Activated naive CD8-positive, alpha-beta T cell (primary cell): ENCODE measurements around the gene AVL9.

Source experiments
- H3K27ac Mint-ChIP-seq: one replicate; pipeline ENCODE4 v1.8.0; 2021; ENCODE audit warnings: mixed read lengths
- H3K27me3 Mint-ChIP-seq: one replicate; pipeline ENCODE4 v1.8.0; 2021; ENCODE audit warnings: mixed read lengths
- H3K36me3 Mint-ChIP-seq: one replicate; pipeline ENCODE4 v1.8.0; 2021; ENCODE audit warnings: mixed read lengths
- H3K4me1 Mint-ChIP-seq: one replicate; pipeline ENCODE4 v1.8.0; 2021; ENCODE audit warnings: low read depth, mixed read lengths
- H3K4me3 Mint-ChIP-seq: one replicate; pipeline ENCODE4 v1.8.0; 2021; ENCODE audit warnings: mild to moderate bottlenecking, mixed read lengths
- H3K9me3 Mint-ChIP-seq: one replicate; pipeline ENCODE4 v1.8.0; 2021; ENCODE audit warnings: low read depth, mixed read lengths

Gene AVL9

GRCh38 chr7:32513210-32513609 lies 17.9 kb downstream of the AVL9 start:
- Mint-ChIP-seq H3K4me3 (no peak overlapping the region), H3K36me3 (peaks cover 7% of the 10 kb centered on the region), H3K4me1 (peaks cover 83% of the 10 kb centered on the region), H3K27ac (peak overlapping the region; percentile 55), H3K9me3 (no peaks in the 10 kb centered on the region), H3K27me3 (no peaks in the 10 kb centered on the region)

- no peaks in the 10 kb centered on the region for H3K27me3 Mint-ChIP-seq
- no peaks in the 10 kb centered on the region for H3K9me3 Mint-ChIP-seq
- H3K36me3 Mint-ChIP-seq = peaks cover 15% of the 10 kb centered on the region
- peak overlapping the region; percentile 83 for H3K27ac Mint-ChIP-seq
- H3K4me1 Mint-ChIP-seq = peaks cover 70% of the 10 kb centered on the region
- peak overlapping the region; percentile 40 for H3K4me3 Mint-ChIP-seq
These were observed 20.7 kb downstream of the AVL9 start for GRCh38 chr7:32515890-32516550.

- no peak overlapping the region for H3K4me3 Mint-ChIP-seq
These were observed 21.3 kb downstream of the AVL9 start for GRCh38 chr7:32516551-32517100.

GRCh38 chr7:32518534-32519140 lies 23.3 kb downstream of the AVL9 start:
- Mint-ChIP-seq H3K9me3 (no peaks in the 10 kb centered on the region), H3K27me3 (no peaks in the 10 kb centered on the region), H3K36me3 (peaks cover 26% of the 10 kb centered on the region), H3K4me1 (peaks cover 56% of the 10 kb centered on the region), H3K4me3 (no peak overlapping the region), H3K27ac (no peak overlapping the region)

More at GRCh38 chr7:32516551-32517100, 21.3 kb downstream of the AVL9 start:
- Mint-ChIP-seq H3K27me3 (no peaks in the 10 kb centered on the region), H3K9me3 (no peaks in the 10 kb centered on the region), H3K4me1 (peaks cover 68% of the 10 kb centered on the region), H3K36me3 (peaks cover 19% of the 10 kb centered on the region), H3K27ac (peak overlapping the region; percentile 24)

GRCh38 chr7:32519763-32520162 lies 24.5 kb downstream of the AVL9 start:
- H3K4me1 Mint-ChIP-seq = peaks cover 47% of the 10 kb centered on the region
- peak overlapping the region; percentile 64 for H3K27ac Mint-ChIP-seq
- no peaks in the 10 kb centered on the region for H3K9me3 Mint-ChIP-seq
- peak overlapping the region; percentile 6 for H3K4me3 Mint-ChIP-seq
- no peaks in the 10 kb centered on the region for H3K27me3 Mint-ChIP-seq
- H3K36me3 Mint-ChIP-seq = peaks cover 26% of the 10 kb centered on the region

GRCh38 chr7:32522746-32523530 lies 27.6 kb downstream of the AVL9 start:
- H3K9me3 Mint-ChIP-seq = no peaks in the 10 kb centered on the region
- H3K36me3 Mint-ChIP-seq = peaks cover 24% of the 10 kb centered on the region
- no peaks in the 10 kb centered on the region for H3K27me3 Mint-ChIP-seq
- H3K4me3 Mint-ChIP-seq = no peak overlapping the region
- H3K27ac Mint-ChIP-seq = no peak overlapping the region
- H3K4me1 Mint-ChIP-seq = peaks cover 32% of the 10 kb centered on the region

GRCh38 chr7:32524631-32525030 lies 29.3 kb downstream of the AVL9 start:
- no peaks in the 10 kb centered on the region for H3K9me3 Mint-ChIP-seq
- H3K27ac Mint-ChIP-seq = no peak overlapping the region
- H3K27me3 Mint-ChIP-seq = no peaks in the 10 kb centered on the region
- H3K4me1 Mint-ChIP-seq = peaks cover 39% of the 10 kb centered on the region
- peaks cover 25% of the 10 kb centered on the region for H3K36me3 Mint-ChIP-seq
- no peak overlapping the region for H3K4me3 Mint-ChIP-seq

GRCh38 chr7:32525839-32526238 lies 30.6 kb downstream of the AVL9 start:
- Mint-ChIP-seq H3K9me3 (no peaks in the 10 kb centered on the region), H3K27ac (no peak overlapping the region), H3K4me1 (peaks cover 35% of the 10 kb centered on the region), H3K36me3 (peaks cover 19% of the 10 kb centered on the region), H3K27me3 (no peaks in the 10 kb centered on the region), H3K4me3 (no peak overlapping the region)

- Mint-ChIP-seq H3K27me3 (no peaks in the 10 kb centered on the region), H3K4me3 (no peak overlapping the region), H3K4me1 (peaks cover 44% of the 10 kb centered on the region), H3K36me3 (peaks cover 7% of the 10 kb centered on the region), H3K9me3 (no peaks in the 10 kb centered on the region), H3K27ac (no peak overlapping the region)
These were observed 36.1 kb downstream of the AVL9 start for GRCh38 chr7:32531402-32531801.

- Mint-ChIP-seq H3K36me3 (peaks cover 8% of the 10 kb centered on the region), H3K4me3 (no peak overlapping the region), H3K9me3 (no peaks in the 10 kb centered on the region), H3K27ac (no peak overlapping the region), H3K27me3 (no peaks in the 10 kb centered on the region), H3K4me1 (peaks cover 46% of the 10 kb centered on the region)
These were observed 36.8 kb downstream of the AVL9 start for GRCh38 chr7:32532086-32532485.

GRCh38 chr7:32532716-32533115 lies 37.4 kb downstream of the AVL9 start:
- H3K4me3 Mint-ChIP-seq = no peak overlapping the region
- H3K27ac Mint-ChIP-seq = no peak overlapping the region
- peaks cover 44% of the 10 kb centered on the region for H3K4me1 Mint-ChIP-seq
- H3K36me3 Mint-ChIP-seq = peaks cover 6% of the 10 kb centered on the region
- H3K9me3 Mint-ChIP-seq = no peaks in the 10 kb centered on the region
- no peaks in the 10 kb centered on the region for H3K27me3 Mint-ChIP-seq

- Mint-ChIP-seq H3K9me3 (no peaks in the 10 kb centered on the region), H3K4me1 (peaks cover 40% of the 10 kb centered on the region), H3K4me3 (no peak overlapping the region), H3K27me3 (no peaks in the 10 kb centered on the region), H3K36me3 (peaks cover 2% of the 10 kb centered on the region), H3K27ac (peak overlapping the region; percentile 5)
These were observed 38.2 kb downstream of the AVL9 start for GRCh38 chr7:32533276-32534029.

GRCh38 chr7:32535162-32535702 lies 39.9 kb downstream of the AVL9 start:
- Mint-ChIP-seq H3K4me3 (no peak overlapping the region), H3K27ac (no peak overlapping the region), H3K36me3 (peaks cover 2% of the 10 kb centered on the region), H3K9me3 (no peaks in the 10 kb centered on the region), H3K4me1 (peaks cover 48% of the 10 kb centered on the region), H3K27me3 (no peaks in the 10 kb centered on the region)

GRCh38 chr7:32536016-32536415 lies 40.7 kb downstream of the AVL9 start:
- H3K4me1 Mint-ChIP-seq = peaks cover 46% of the 10 kb centered on the region
- H3K27ac Mint-ChIP-seq = peak overlapping the region; percentile 7
- no peaks in the 10 kb centered on the region for H3K27me3 Mint-ChIP-seq
- H3K9me3 Mint-ChIP-seq = no peaks in the 10 kb centered on the region
- H3K36me3 Mint-ChIP-seq = peaks cover 2% of the 10 kb centered on the region
- H3K4me3 Mint-ChIP-seq = no peak overlapping the region
